GM21390 (cell line): ENCODE data around the gene MORF4L1.

ENCODE experiments used
- ATAC-seq: cut with Tn5 transposase; IDR thresholded peaks from one replicate; pipeline ENCODE4 v1.9.1; 2021; ENCODE audit not compliant: unreplicated experiment

Gene MORF4L1

DNA sequence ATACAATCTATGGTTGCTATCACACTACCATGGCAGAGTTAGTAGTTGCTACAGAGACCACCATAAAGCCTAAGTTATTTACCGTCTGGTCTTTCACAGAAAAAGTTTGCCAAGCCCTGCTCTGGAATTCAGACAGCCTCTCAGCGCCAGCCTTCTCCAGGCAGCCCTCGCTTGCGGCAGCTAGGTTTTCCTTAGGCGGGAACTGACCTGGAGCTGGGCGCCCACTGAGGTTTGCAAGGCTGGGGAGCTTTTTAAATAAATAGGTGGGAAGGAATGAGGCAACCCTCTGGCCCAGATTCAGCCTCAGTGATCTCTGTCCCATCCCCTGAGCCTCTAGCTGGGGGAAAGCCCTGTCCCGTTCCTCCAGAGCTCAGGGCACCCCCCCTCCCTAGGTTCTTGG is 71.0 kb downstream of the MORF4L1 start:
- no peak for ATAC-seq

DNA sequence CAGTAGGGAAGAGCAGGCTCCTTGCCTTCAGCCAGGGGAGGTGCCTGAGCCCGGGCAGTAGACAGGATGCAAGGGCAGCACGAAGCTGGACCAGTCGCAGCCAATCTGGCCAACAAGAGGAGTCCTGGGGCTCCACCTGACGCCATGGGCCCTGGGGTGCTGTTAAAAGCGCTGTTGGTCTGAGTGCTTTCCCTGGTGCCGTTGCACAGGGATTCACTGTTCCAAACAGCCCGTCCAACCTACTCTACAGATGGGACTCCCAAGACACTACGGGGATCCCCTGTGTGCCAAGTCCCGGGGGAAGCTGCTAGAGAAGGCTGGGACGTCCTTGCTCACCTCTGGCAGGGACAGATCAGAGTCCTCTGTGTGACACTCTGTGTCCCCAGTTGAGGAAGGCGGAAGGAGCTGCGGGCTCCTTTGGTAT is 71.5 kb downstream of the MORF4L1 start:
- ATAC-seq: peak; percentile 13

DNA sequence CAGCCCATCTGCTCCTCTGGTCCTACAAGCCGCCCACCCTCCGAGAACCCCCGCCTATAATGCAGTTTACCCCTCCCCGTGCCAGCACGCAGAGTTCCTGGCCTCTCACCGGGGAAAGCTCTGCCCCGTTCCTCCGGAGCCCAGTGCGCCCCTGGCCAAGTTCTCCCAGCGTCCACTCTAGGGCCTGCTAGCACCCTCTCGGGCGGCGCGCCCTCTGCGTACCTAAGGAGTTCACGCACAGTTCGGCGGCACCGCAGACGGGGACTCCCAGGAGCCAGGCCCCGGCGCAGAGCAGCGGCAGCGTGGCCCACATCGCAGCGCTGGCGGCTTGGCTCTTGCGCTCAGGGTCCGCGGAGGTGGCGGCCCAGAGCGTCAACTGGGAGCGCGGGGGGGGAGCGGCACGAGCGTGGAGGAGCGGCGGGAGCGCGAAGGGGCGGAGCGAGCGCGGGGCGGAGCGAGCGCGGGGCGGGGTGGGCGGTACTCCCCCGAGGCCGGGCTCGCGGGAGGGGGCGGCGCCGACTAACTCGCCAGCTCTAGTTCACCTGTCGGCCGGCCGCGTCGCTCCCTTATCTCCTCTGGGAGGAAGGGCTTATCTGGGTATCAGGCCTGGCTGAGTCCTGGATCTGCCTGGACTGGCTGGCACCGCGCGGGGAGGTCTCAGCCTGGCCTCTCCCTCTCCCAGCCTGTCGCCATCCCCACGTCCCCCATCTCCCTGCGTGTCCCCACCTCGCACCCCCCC is 72.1 kb downstream of the MORF4L1 start, which contains the start of gene CTSH:
Gene CTSH, minus strand, starts transcription at position 378 of the 739 bp plus-strand sequence. Its CDS starts 65 bp downstream, at position 313.
- peak; percentile 64 for ATAC-seq

DNA sequence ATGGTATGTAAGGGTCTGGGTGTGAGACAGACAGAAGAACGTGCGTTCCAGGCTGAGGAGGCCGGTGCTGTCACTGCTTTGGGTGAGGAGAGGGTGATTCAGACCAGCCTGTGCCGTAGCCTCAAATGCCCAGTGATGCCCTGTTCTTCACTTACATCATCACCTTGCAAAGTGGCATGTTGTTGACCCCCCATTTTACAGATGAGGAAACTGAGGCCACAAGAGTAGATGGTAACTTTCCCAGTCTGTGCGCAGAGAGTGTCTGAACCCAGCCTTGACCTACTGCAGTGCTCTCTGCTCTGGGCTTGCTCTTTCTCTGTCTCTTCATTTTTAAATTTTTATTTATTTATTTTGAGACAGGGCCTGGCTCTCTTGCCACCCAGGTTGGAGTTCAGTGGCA is 73.8 kb downstream of the MORF4L1 start:
- ATAC-seq: no peak

DNA sequence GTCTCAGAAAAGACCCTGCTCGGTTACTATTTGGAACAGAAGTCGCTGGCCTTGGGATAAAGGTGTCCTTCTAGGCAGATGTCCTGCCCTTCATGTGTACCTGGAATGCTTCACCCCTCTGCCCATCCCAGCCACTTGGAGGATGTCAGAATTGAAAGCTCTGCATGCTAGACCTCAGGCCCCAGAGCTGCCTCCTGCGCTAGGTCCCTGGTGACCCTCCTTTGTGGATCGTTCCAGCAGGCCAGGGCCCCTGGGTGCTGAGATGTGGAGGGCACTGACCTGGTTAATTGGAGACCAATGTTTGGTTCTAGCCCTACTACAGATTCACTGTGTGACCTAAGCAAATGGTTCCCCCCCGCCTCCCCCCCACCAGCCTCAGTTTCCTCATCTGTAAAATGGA is 74.8 kb downstream of the MORF4L1 start:
- ATAC-seq: no peak
